ENCODE data around the gene CYTIP. TPM values are rescaled to one million over a fixed set of nuclear protein-coding genes. Genes with fewer than 3 reads are reported as not detected.

CYTIP gene
- total and polyA plus RNA-seq, 2 of the 4 experiments (the other 2 are of a cell fraction), result not detected

- no peaks in the 10 kb centered on the region for H3K4me1 ChIP-seq (ENCODE audit: control insufficient read depth, insufficient read depth, low read length)
- H3K79me1 ChIP-seq (ENCODE audit: low read depth in 1 of 2, low read length in 2 of 2), result no peaks in the 10 kb centered on the region
- H2AK9ac ChIP-seq (replicated peaks; ENCODE audit: low read depth, low read length, poor library complexity), result no peak overlapping the region
- no peak overlapping the region for H4K8ac ChIP-seq (ENCODE audit: low read depth in 2 of 2, low read length in 2 of 2)
- no peak overlapping the region for H2BK120ac ChIP-seq (ENCODE audit: low read depth, low read length)
- H3K4ac ChIP-seq (ENCODE audit: low read depth, low read length), result no peak overlapping the region
- no peak overlapping the region for H3K9ac ChIP-seq (ENCODE audit: low read depth, low read length)
- H2BK20ac ChIP-seq (ENCODE audit: low read depth, low read length), result no peak overlapping the region
- H3K4me2 ChIP-seq (ENCODE audit: low read depth, low read length), result no peak overlapping the region
- no peak overlapping the region for H3K14ac ChIP-seq (replicated peaks; ENCODE audit: low read depth, low read length)
- H3K27me3 ChIP-seq (ENCODE audit: control insufficient read depth, insufficient read depth, low read length), result no peaks in the 10 kb centered on the region
- no peak overlapping the region for H2AK5ac ChIP-seq (ENCODE audit: low read depth, low read length)
- H3K23ac ChIP-seq (ENCODE audit: low read depth, low read length), result no peak overlapping the region
- H4K5ac ChIP-seq (ENCODE audit: low read depth, low read length), result no peak overlapping the region
- H4K20me1 ChIP-seq (ENCODE audit: insufficient read depth, low read length), result no peaks in the 10 kb centered on the region
- H3K9me1 ChIP-seq (ENCODE audit: insufficient read depth, low read length), result no peaks in the 10 kb centered on the region
- no peak overlapping the region for H3K4me3 ChIP-seq (ENCODE audit: insufficient read depth, low read depth, low read length)
- no peak overlapping the region for H3K27ac ChIP-seq (ENCODE audit: insufficient read depth, low read length)
- no peaks in the 10 kb centered on the region for H3K36me3 ChIP-seq (ENCODE audit: control insufficient read depth, insufficient read depth, low read length)
- intact Hi-C loops (cut with micrococcal nuclease), result no loop called here
- no peak overlapping the region for H2BK5ac ChIP-seq (ENCODE audit: low read depth, low read length, poor library complexity, severe bottlenecking)
- no peak overlapping the region for H2AFZ ChIP-seq (replicated peaks; ENCODE audit: low read length, poor library complexity)
- H2BK15ac ChIP-seq (ENCODE audit: low read depth, low read length), result no peak overlapping the region
- WGBS, 2 experiments (ENCODE audit: extremely low coverage in 2 of 2, insufficient read length in 1 of 2), result 100% methylated on average over 1 of the region's 3 CpGs; no CpG with 5 or more reads in 1 of the 2 experiments
- no peak overlapping the region for H3K18ac ChIP-seq (ENCODE audit: low read depth, low read length)
- no peak overlapping the region for H3K56ac ChIP-seq (ENCODE audit: extremely low read depth, insufficient read depth, low read length)
- DNase-seq (no peak), ATAC-seq (ENCODE audit: low read depth) (no peak)
- no peak overlapping the region for H4K91ac ChIP-seq (ENCODE audit: insufficient read depth, low read depth, low read length)
- ChIA-PET CTCF (no interaction called here), POLR2A (ENCODE audit: unreplicated experiment) (no interaction called here)
- dilution Hi-C loops (cut with HindIII; ENCODE audit: low sequenced_read_pairs, unreplicated experiment), result no loop called here
- TF ChIP-seq RAD21 (IDR thresholded peaks at IDR 0.05; ENCODE audit: low read length) (no peak), CHD1 (IDR thresholded peaks at IDR 0.05; ENCODE audit: low read depth, low read length) (no peak), MAFK (IDR thresholded peaks at IDR 0.05; ENCODE audit: low read depth, low read length) (no peak), FOS (IDR thresholded peaks at IDR 0.05; ENCODE audit: low read depth, low read length) (no peak), RFX5 (IDR thresholded peaks at IDR 0.05; ENCODE audit: low read depth, low read length) (no peak), CTCF (conservative IDR thresholded peaks at IDR 0.05; ENCODE audit: low read depth, low read length) (no peak), RCOR1 (IDR thresholded peaks at IDR 0.05; ENCODE audit: insufficient replicate concordance, low read length) (no peak), BHLHE40 (IDR thresholded peaks at IDR 0.05; ENCODE audit: low read depth, low read length) (no peak)
- no TSS peak for BruUV-seq (replicated peaks)
- in situ Hi-C loops (cut with MboI; ENCODE audit: low sequenced_read_pairs), result no loop called here
- no peaks in the 10 kb centered on the region for H3K9me3 ChIP-seq (ENCODE audit: control insufficient read depth, insufficient read depth, low read length)
Measured at GRCh38 chr2:157393348-157393747, 50.5 kb downstream of the CYTIP start.
